Neural cell (in vitro differentiated cells): ENCODE measurements around the gene MEIS3. TPM values are rescaled to one million over a fixed set of nuclear protein-coding genes. Genes with fewer than 3 reads are reported as not detected.

ENCODE experiments used
- H2AFZ ChIP-seq: fragments of 200-600, 300-800 bp; sonication (generic), shearing (Covaris generic); 2 replicates; pipeline ENCODE4 v1.6.0; 2014; ENCODE audit warnings: low read depth, mild to moderate bottlenecking, antibody characterized with exemption, low read length, moderate library complexity
- H3F3A ChIP-seq: fragments of 200-600 bp; shearing (Covaris generic); 2 replicates; pipeline ENCODE4 v1.6.1; 2016; ENCODE audit warnings: mild to moderate bottlenecking, moderate library complexity, mixed read lengths, antibody characterized with exemption, low read length; ENCODE audit not compliant: insufficient read depth, poor library complexity, severe bottlenecking
- H3K27ac ChIP-seq: fragments of 200-600, 300-800 bp; sonication (generic), shearing (Covaris generic); 2 replicates; pipeline ENCODE4 v1.5.1; 2014; ENCODE audit warnings: mild to moderate bottlenecking, low read length, moderate library complexity
- H3K27me3 ChIP-seq: fragments of 300-800, 200-600 bp; sonication (generic), shearing (Covaris generic); 2 replicates; pipeline ENCODE4 v1.6.0; 2014; ENCODE audit warnings: mild to moderate bottlenecking, low read depth, low read length, moderate library complexity; ENCODE audit not compliant: insufficient read depth
- H3K36me3 ChIP-seq: fragments of 300-800, 200-600 bp; sonication (generic), shearing (Covaris generic); 2 replicates; pipeline ENCODE4 v1.5.1; 2014; ENCODE audit warnings: mild to moderate bottlenecking, antibody characterized with exemption, low read length, moderate library complexity; ENCODE audit not compliant: insufficient read depth
- H3K4me2 ChIP-seq: fragments of 300-800, 200-600 bp; sonication (generic), shearing (Covaris generic); 2 replicates; pipeline ENCODE4 v1.6.0; 2014; ENCODE audit warnings: mild to moderate bottlenecking, low read length
- H3K4me3 ChIP-seq: fragments of 300-800, 200-600 bp; sonication (generic), shearing (Covaris generic); 2 replicates; pipeline ENCODE4 v1.5.1; 2014; ENCODE audit warnings: mild to moderate bottlenecking, low read length, moderate library complexity
- H3K79me2 ChIP-seq: fragments of 200-600 bp; shearing (Covaris generic); replicated peaks from 2 replicates; pipeline ENCODE4 v1.6.0; 2014; ENCODE audit warnings: mild to moderate bottlenecking, low read length, moderate library complexity; ENCODE audit not compliant: insufficient read depth
- H3K9ac ChIP-seq: fragments of 300-800, 200-600 bp; sonication (generic), shearing (Covaris generic); 2 replicates; pipeline ENCODE4 v1.6.1; 2016; ENCODE audit warnings: mild to moderate bottlenecking, low read length, mixed read lengths
- H3K9me2 ChIP-seq: fragments of 200-600 bp; shearing (Covaris generic); 2 replicates; pipeline ENCODE4 v1.6.1; 2016; ENCODE audit warnings: mild to moderate bottlenecking, low read length, mixed read lengths; ENCODE audit not compliant: insufficient read depth
- H3K9me3 ChIP-seq: fragments of 200-600, 300-800 bp; sonication (generic), shearing (Covaris generic); 2 replicates; pipeline ENCODE4 v1.6.1; 2016; ENCODE audit warnings: mild to moderate bottlenecking, mixed run types, low read length, moderate library complexity, mixed read lengths
- H4K20me1 ChIP-seq: fragments of 200-600 bp; shearing (Covaris generic); 2 replicates; pipeline ENCODE4 v1.6.1; 2016; ENCODE audit warnings: mild to moderate bottlenecking, mixed run types; ENCODE audit not compliant: insufficient read depth
- CTCF ChIP-seq: fragments of 450-650 bp; IDR thresholded peaks from 2 replicates; pipeline ENCODE4 v1.5.1; 2014; ENCODE audit warnings: antibody characterized with exemption, mild to moderate bottlenecking, moderate library complexity; ENCODE audit not compliant: poor library complexity, severe bottlenecking
- EP300 ChIP-seq: fragments of 450-650 bp; conservative IDR thresholded peaks from 2 replicates; pipeline ENCODE4 v1.6.1; 2014; ENCODE audit warnings: antibody characterized with exemption, mild to moderate bottlenecking, moderate library complexity; ENCODE audit not compliant: poor library complexity, severe bottlenecking
- EZH2 ChIP-seq: fragments of 200-600, 300-800 bp; shearing (Covaris generic), sonication (generic); IDR thresholded peaks from 2 replicates; pipeline ENCODE4 v1.6.1; 2014; ENCODE audit warnings: antibody characterized with exemption, low read length, borderline replicate concordance, mild to moderate bottlenecking; ENCODE audit not compliant: insufficient read depth, poor library complexity, severe bottlenecking
- MXI1 ChIP-seq: fragments of 450-650 bp; conservative IDR thresholded peaks from 2 replicates; pipeline ENCODE4 v1.6.1; 2014; ENCODE audit warnings: antibody characterized with exemption, mild to moderate bottlenecking; ENCODE audit not compliant: poor library complexity, severe bottlenecking
- POLR2AphosphoS5 ChIP-seq: IDR thresholded peaks from 2 replicates; pipeline ENCODE4 v1.6.1; 2012
- RAD21 ChIP-seq: fragments of 450-650 bp; conservative IDR thresholded peaks from 2 replicates; pipeline ENCODE4 v1.6.1; 2014; ENCODE audit warnings: antibody characterized with exemption, mild to moderate bottlenecking, moderate library complexity
- SMC3 ChIP-seq: fragments of 450-650 bp; conservative IDR thresholded peaks from 2 replicates; pipeline ENCODE4 v1.6.1; 2014; ENCODE audit warnings: antibody characterized with exemption, mild to moderate bottlenecking, moderate library complexity; ENCODE audit not compliant: poor library complexity
- TAF1 ChIP-seq: IDR thresholded peaks from 2 replicates; pipeline ENCODE4 v1.6.1; 2012; ENCODE audit warnings: low read depth
- polyA plus RNA-seq: library from polyadenylated mRNA; depleted of rRNA; stranded (reverse); fragments of >200 nt; gene quantifications from 2 replicates; pipeline ENCODE4 v1.2.3, GENCODE V29; 2014
- TF ChIP-seq, protein P1 (sequence below): IDR thresholded peaks from 2 replicates; pipeline ENCODE4 v1.6.1; 2012; ENCODE audit warnings: borderline replicate concordance

MEIS3 gene
- polyA plus RNA-seq, 1 donor from 2014 or later: 379 TPM

- no peak for TF ChIP-seq EP300
- no peak for TF ChIP-seq CTCF
- TF ChIP-seq, protein P1, sequence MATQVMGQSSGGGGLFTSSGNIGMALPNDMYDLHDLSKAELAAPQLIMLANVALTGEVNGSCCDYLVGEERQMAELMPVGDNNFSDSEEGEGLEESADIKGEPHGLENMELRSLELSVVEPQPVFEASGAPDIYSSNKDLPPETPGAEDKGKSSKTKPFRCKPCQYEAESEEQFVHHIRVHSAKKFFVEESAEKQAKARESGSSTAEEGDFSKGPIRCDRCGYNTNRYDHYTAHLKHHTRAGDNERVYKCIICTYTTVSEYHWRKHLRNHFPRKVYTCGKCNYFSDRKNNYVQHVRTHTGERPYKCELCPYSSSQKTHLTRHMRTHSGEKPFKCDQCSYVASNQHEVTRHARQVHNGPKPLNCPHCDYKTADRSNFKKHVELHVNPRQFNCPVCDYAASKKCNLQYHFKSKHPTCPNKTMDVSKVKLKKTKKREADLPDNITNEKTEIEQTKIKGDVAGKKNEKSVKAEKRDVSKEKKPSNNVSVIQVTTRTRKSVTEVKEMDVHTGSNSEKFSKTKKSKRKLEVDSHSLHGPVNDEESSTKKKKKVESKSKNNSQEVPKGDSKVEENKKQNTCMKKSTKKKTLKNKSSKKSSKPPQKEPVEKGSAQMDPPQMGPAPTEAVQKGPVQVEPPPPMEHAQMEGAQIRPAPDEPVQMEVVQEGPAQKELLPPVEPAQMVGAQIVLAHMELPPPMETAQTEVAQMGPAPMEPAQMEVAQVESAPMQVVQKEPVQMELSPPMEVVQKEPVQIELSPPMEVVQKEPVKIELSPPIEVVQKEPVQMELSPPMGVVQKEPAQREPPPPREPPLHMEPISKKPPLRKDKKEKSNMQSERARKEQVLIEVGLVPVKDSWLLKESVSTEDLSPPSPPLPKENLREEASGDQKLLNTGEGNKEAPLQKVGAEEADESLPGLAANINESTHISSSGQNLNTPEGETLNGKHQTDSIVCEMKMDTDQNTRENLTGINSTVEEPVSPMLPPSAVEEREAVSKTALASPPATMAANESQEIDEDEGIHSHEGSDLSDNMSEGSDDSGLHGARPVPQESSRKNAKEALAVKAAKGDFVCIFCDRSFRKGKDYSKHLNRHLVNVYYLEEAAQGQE: no peak
- TF ChIP-seq RAD21: no peak
- no peak for TF ChIP-seq EZH2
- TF ChIP-seq SMC3: no peak
- TF ChIP-seq TAF1: no peak
- TF ChIP-seq MXI1: no peak
- TF ChIP-seq POLR2AphosphoS5: no peak
- H3K36me3 ChIP-seq: no peaks in the 10 kb centered on the region
- peak overlapping the region; percentile 97 for H3K4me2 ChIP-seq
- peak overlapping the region; percentile 83 for H3K27ac ChIP-seq
- H3F3A ChIP-seq: no peaks in the 10 kb centered on the region
- H2AFZ ChIP-seq: no peak overlapping the region
- no peaks in the 10 kb centered on the region for H3K9me3 ChIP-seq
- peak overlapping the region; percentile 94 for H3K9ac ChIP-seq
- H3K79me2 ChIP-seq: peaks cover 20% of the 10 kb centered on the region
- H3K4me3 ChIP-seq: peak overlapping the region; percentile 91
- H3K27me3 ChIP-seq: no peaks in the 10 kb centered on the region
- H4K20me1 ChIP-seq: no peaks in the 10 kb centered on the region
- H3K9me2 ChIP-seq: no peaks in the 10 kb centered on the region
Observed at GRCh38 chr19:47417107-47417745, 2.1 kb downstream of the MEIS3 start.

DNA sequence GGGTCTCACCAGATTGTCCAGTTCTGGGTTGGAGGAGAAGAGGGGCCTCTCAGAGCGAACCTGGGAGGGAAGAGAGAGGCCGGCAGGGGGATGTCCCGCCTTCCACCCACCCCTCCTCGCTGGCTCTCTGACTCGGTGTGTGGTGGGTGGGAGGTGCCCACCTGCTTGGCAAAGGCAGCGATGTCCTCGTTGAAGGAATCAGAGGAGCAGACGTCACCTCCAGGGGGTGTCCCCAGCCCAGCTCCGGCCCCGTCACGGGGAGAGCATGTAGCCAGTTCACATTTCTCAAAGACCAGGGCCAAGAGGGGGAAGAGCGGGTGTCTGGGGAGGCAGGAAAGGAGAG is 2.7 kb downstream of the MEIS3 start:
- no peak overlapping the region for H3K9ac ChIP-seq
- H4K20me1 ChIP-seq: no peaks in the 10 kb centered on the region
- peak overlapping the region; percentile 91 for H3K4me3 ChIP-seq
- TF ChIP-seq POLR2AphosphoS5 (no peak), SMC3 (no peak), CTCF (no peak), EZH2 (no peak)
- TF ChIP-seq, protein P1: no peak
- no peak overlapping the region for H3K27ac ChIP-seq
- no peaks in the 10 kb centered on the region for H3F3A ChIP-seq
- H3K9me2 ChIP-seq: no peaks in the 10 kb centered on the region
- H2AFZ ChIP-seq: no peak overlapping the region
- H3K36me3 ChIP-seq: no peaks in the 10 kb centered on the region
- H3K27me3 ChIP-seq: no peaks in the 10 kb centered on the region
- H3K4me2 ChIP-seq: no peak overlapping the region
- H3K9me3 ChIP-seq: no peaks in the 10 kb centered on the region
- H3K79me2 ChIP-seq: peaks cover 20% of the 10 kb centered on the region
